Measurements from ENCODE around the gene MUC5B.

Gene MUC5B

DNA sequence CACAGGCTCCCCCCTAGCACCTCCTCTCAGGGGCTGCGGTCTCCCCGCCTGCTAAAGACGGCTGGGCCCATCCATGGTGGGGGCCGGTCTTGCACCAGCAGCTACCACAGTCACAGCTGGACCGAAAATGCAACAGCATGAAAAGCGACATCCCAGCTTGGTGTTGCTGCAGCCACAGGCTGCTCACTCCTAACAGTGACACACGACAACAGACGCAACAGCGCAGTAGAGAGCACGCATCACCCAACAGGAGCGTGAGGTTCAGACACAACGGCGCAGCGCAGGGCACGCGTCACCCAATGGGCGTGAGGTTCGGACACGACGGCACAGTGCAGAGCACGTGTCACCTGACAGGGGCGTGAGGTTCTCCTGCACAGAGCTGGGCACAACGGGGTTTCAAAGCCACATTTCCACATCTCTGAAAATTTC lies 62.5 kb downstream of the MUC5B start:
- TF ChIP-seq, protein P1, sequence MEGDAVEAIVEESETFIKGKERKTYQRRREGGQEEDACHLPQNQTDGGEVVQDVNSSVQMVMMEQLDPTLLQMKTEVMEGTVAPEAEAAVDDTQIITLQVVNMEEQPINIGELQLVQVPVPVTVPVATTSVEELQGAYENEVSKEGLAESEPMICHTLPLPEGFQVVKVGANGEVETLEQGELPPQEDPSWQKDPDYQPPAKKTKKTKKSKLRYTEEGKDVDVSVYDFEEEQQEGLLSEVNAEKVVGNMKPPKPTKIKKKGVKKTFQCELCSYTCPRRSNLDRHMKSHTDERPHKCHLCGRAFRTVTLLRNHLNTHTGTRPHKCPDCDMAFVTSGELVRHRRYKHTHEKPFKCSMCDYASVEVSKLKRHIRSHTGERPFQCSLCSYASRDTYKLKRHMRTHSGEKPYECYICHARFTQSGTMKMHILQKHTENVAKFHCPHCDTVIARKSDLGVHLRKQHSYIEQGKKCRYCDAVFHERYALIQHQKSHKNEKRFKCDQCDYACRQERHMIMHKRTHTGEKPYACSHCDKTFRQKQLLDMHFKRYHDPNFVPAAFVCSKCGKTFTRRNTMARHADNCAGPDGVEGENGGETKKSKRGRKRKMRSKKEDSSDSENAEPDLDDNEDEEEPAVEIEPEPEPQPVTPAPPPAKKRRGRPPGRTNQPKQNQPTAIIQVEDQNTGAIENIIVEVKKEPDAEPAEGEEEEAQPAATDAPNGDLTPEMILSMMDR (IDR thresholded peaks at IDR 0.05; ENCODE audit: borderline replicate concordance, insufficient read depth, low read depth, low read length): no peak
- no peak overlapping the region for H3K4me3 ChIP-seq (ENCODE audit: low read depth, low read length)

DNA sequence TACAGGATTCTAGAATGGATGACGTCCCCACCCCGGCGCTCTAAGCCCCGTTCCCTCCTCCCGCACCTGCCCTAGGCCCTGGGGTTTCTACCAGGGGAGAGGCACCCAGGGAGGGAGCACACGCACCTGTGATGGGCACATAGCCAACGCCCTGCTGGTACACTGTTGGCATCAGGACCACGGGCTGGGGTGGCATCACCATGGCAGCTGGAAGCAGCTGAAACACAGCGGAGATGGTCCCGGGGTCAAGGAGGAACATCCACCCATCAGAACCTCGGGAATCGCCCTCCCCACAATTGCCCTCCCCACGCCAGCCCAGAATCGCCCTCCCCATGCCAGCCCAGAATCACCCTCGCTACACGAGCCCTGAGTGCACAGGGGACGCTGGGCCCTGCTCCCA lies 63.0 kb downstream of the MUC5B start:
- no peak overlapping the region for H3K4me3 ChIP-seq (ENCODE audit: low read depth, low read length)
- TF ChIP-seq, protein P1 (IDR thresholded peaks at IDR 0.05; ENCODE audit: borderline replicate concordance, insufficient read depth, low read depth, low read length): no peak

DNA sequence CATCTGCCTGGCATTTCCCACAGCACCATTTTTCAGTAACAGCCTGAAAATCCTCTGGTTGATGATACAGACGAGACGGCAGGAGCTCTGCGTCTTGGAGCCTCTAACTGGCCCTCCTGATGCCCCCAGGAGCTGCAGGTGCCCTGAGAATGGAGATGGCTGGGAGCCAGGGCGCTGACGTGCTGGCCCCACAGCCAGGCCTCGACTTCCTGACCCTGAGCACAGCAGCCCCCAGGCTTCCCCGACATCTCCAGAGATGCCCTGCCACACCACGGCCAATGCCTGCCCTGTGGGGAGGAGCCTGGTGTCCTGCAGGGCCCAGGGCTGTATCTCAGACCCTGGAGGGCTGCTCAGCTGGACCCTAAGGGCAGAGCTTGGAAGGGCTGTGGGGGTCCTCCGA lies 65.1 kb downstream of the MUC5B start:
- H3K4me3 ChIP-seq (ENCODE audit: low read depth, low read length): no peak overlapping the region
- TF ChIP-seq, protein P1 (IDR thresholded peaks at IDR 0.05; ENCODE audit: borderline replicate concordance, insufficient read depth, low read depth, low read length): no peak

DNA sequence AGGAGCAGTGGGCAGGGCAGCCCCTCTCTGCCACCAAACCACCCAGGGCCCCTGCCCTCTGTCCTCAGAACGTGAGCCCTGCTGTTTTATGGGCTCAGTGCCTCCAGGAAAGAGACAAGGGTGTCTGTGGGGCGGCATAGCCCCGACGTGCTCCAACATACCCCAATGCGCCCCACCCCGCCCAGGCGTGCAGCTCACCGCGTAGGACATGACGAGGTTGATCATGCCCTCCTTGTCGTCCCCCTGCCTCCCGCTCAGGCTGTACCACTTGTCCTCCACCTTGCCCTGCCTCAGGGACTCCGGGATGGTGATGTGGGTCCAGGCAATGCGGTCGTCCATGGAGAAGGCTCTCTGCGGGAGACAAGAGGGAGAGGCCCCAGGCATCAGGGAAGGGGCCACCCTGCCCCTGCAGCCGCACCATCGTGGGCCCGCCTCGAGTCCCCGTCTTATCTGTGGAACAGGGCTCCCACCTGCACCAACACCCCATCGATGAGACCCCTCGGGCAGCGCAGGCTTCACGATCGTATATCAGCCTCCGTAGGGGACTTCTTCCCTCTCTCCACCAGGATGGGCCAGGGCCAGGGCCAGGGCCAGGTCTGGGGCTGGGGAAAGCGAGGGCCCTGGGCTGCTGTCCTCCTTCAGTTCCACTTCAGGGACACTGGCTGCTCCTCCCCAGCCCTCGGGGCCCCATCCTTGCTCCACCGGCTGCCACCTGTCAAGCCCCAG lies 65.7 kb downstream of the MUC5B start:
- H3K4me3 ChIP-seq (ENCODE audit: low read depth, low read length): no peak overlapping the region
- TF ChIP-seq, protein P1 (IDR thresholded peaks at IDR 0.05; ENCODE audit: borderline replicate concordance, insufficient read depth, low read depth, low read length): no peak

DNA sequence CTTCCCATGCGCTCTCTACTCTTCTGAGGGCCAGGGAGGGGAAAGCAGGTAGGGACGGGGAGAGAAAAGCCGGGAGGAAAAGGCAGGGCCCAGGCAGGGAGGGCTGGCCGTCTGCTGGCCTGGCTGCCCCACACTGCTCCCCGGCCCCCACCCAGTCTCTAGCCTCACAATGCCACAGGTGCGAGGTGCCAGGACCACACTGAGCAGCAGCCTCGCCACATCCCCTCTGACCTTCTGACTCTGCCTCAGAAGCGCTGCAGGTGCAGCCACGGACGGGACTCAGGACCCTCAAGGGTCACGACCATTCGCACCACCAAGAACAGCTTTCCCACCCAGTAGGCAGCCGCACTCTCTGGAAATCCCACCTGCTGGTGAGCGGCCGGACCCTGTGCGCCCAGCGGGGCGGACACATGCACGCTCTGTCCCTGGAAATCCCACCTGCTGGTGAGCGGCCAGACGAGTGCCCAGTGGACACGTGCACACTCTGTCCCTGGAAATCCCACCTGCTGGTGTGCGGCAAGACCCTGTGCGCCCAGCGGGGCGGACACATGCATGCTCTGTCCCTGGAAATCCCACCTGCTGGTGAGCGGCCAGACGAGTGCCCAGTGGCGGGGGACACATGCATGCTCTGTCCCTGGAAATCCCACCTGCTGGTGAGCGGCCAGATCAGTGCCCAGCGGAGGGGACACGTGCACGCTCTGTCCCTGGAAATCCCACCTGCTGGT lies 66.5 kb downstream of the MUC5B start:
- no peak overlapping the region for H3K4me3 ChIP-seq (ENCODE audit: low read depth, low read length)
- TF ChIP-seq, protein P1 (IDR thresholded peaks at IDR 0.05; ENCODE audit: borderline replicate concordance, insufficient read depth, low read depth, low read length): no peak

DNA sequence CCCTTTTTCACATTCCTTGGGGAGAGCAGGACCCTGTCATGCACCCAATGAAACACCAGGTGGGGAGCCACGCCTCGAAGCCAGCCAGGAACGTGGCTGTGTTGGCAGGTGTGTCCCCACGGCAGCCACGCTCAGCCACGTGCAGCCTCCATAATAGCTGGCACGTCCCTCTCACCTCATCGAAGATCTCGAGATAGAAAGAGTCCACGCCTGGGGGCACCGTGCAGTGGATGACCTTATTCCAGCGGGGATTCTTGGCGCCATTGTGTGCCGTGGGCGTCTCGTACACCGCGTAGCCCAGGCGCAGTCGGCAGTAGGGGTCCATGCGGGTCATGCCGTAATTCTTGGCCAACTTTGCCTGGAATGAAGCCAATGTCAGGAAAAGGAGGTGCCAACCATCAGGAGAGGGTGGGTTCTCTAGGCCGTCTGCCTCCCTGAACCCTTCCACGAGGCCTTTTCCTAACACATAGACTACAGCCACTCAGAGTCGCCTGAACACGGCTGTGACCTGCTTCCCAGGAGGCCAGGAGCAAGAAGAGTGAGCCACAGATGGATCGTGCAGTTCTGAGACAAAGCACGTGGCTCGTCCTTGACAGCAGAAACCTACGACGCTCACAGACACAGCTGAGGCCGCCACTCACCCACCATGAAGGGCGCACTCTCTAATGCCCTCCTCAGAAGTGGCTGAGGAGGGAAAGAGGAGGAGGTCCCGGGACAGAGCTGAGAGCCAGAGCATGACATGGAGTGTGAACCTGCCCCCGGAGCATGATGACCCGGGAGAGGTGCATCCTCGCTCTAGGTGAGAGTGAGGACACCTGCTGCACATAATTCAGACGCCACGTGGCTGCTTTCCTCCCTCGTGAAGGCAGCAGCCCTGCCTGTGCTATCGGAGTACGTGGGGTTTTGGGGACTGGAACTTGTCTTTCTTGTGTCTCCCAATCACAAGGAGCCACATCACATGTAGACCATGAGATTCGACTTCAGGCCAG lies 67.5 kb downstream of the MUC5B start:
- H3K4me3 ChIP-seq (ENCODE audit: low read depth, low read length): no peak overlapping the region
- TF ChIP-seq, protein P1 (IDR thresholded peaks at IDR 0.05; ENCODE audit: borderline replicate concordance, insufficient read depth, low read depth, low read length): no peak
